ENCODE results near the gene OTOS. TPM values are rescaled to one million over a fixed set of nuclear protein-coding genes. Genes with fewer than 3 reads are reported as not detected.

The OTOS gene
- polyA plus RNA-seq, 1 experiment: not detected

DNA sequence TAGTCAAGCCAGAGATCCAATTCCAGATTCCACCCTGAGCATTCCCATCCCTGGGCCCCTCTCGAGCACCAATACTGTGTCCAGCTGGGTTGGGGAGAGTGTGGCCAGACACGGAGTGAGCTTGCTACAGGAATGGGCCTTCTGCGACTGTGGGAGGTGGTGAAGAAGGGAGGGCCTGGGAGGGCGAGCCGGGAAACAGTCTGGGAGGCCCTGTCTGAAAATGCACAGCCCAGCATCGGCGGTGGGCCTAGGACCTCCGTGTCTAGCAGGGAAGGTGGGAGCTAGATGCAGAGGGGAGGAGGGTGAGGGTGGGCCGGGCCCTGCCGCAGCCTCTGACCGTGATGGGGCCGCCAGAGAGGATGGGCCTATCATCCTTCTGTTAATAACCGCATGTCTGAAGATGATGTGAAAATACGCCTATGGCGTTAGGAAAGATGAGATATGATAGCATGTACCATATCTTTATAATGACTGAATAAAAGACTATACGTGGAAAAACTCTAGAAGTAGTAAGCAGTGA lies 1.9 kb upstream of the OTOS start:
- no peak for DNase-seq (ENCODE audit: low read depth, low spot score)
- Histone ChIP-seq H3K4me3 (ENCODE audit: low read depth, low read length) (no peak overlapping the region), H3K27ac (ENCODE audit: low read depth, low read length) (no peak overlapping the region), H3K9me3 (ENCODE audit: control insufficient read depth, insufficient read depth, low read length) (peaks cover 1% of the 10 kb centered on the region), H3K27me3 (ENCODE audit: control insufficient read depth, insufficient read depth, low read length) (peaks cover 22% of the 10 kb centered on the region)
- CTCF ChIA-PET: interaction anchor here (0.6 to 8.8 kb wide), 8 partner anchors 8 to 120 kb away, joined by 3 to 239 read pairs (median 6); no protein-coding TSS in a partner anchor
- TF ChIP-seq, protein P1, sequence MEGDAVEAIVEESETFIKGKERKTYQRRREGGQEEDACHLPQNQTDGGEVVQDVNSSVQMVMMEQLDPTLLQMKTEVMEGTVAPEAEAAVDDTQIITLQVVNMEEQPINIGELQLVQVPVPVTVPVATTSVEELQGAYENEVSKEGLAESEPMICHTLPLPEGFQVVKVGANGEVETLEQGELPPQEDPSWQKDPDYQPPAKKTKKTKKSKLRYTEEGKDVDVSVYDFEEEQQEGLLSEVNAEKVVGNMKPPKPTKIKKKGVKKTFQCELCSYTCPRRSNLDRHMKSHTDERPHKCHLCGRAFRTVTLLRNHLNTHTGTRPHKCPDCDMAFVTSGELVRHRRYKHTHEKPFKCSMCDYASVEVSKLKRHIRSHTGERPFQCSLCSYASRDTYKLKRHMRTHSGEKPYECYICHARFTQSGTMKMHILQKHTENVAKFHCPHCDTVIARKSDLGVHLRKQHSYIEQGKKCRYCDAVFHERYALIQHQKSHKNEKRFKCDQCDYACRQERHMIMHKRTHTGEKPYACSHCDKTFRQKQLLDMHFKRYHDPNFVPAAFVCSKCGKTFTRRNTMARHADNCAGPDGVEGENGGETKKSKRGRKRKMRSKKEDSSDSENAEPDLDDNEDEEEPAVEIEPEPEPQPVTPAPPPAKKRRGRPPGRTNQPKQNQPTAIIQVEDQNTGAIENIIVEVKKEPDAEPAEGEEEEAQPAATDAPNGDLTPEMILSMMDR (IDR thresholded peaks at IDR 0.05; ENCODE audit: low read depth, low read length): no peak
- POLR2A ChIA-PET: no interaction called here

DNA sequence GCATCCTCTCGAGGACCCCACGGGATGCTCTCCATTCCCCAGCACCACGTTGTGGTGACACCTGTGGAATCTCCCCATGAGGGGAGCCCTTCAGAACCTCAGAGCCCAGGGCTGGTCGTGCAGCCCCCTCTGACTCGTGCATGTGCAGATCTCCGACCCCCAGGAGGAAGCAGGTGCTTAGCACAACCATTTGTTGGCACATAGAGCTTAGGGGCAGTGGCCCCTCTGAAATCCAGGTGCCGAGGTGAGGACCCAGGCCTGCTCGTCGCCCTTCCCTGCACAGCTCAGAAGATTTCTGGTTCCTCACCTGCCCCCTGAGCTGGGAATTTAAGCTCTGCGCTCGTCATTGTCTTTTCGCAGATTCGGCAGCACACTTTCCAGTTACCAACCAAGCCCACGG lies 1.3 kb upstream of the OTOS start:
- ChIA-PET POLR2A (no interaction called here), CTCF (interaction anchor here (0.6 to 8.8 kb wide), 5 partner anchors 9 to 691 kb away, joined by 3 to 239 read pairs (median 4); no protein-coding TSS in a partner anchor)
- no peak overlapping the region for H3K27ac ChIP-seq (ENCODE audit: low read depth, low read length)
- no peak overlapping the region for H3K4me3 ChIP-seq (ENCODE audit: low read depth, low read length)
- peaks cover 22% of the 10 kb centered on the region for H3K27me3 ChIP-seq (ENCODE audit: control insufficient read depth, insufficient read depth, low read length)
- no peaks in the 10 kb centered on the region; the same call in 1 of the 2 replicates for H3K9me3 ChIP-seq (ENCODE audit: control insufficient read depth, insufficient read depth, low read length)
- TF ChIP-seq, protein P1 (IDR thresholded peaks at IDR 0.05; ENCODE audit: low read depth, low read length): no peak
- no peak for DNase-seq (ENCODE audit: low read depth, low spot score)

DNA sequence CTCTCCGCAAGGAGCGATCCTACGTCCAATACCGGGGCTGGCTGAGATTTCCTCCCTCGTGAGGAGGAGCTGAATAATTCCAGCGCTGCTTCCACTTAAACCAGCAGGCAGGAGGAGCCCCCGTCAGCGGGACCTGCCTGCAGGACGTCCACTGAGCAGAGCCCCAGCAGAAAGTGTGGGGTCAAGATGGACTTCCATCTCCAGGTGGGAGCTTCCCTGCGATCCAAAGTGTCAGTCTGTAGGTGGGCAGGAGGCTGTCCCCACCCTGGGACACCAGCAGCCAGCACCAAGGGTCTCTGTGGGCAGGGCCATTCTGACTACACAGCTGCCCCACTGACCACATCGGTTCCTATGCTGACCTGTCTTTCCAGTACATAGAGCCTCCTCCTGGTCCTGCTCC lies 462 bp upstream of the OTOS start:
- POLR2A ChIA-PET: no interaction called here
- TF ChIP-seq, protein P1 (IDR thresholded peaks at IDR 0.05; ENCODE audit: low read depth, low read length): no peak
- no peak overlapping the region for H3K4me3 ChIP-seq (ENCODE audit: low read depth, low read length)
- no peak overlapping the region for H3K27ac ChIP-seq (ENCODE audit: low read depth, low read length)
- H3K9me3 ChIP-seq (ENCODE audit: control insufficient read depth, insufficient read depth, low read length): no peaks in the 10 kb centered on the region; the same call in 1 of the 2 replicates
- no peak for DNase-seq (ENCODE audit: low read depth, low spot score)
- CTCF ChIA-PET: interaction anchor here (0.6 to 8.8 kb wide), 3 partner anchors 9 to 690 kb away, joined by 3 to 239 read pairs (median 4); no protein-coding TSS in a partner anchor
- H3K27me3 ChIP-seq (ENCODE audit: control insufficient read depth, insufficient read depth, low read length): peaks cover 20% of the 10 kb centered on the region

DNA sequence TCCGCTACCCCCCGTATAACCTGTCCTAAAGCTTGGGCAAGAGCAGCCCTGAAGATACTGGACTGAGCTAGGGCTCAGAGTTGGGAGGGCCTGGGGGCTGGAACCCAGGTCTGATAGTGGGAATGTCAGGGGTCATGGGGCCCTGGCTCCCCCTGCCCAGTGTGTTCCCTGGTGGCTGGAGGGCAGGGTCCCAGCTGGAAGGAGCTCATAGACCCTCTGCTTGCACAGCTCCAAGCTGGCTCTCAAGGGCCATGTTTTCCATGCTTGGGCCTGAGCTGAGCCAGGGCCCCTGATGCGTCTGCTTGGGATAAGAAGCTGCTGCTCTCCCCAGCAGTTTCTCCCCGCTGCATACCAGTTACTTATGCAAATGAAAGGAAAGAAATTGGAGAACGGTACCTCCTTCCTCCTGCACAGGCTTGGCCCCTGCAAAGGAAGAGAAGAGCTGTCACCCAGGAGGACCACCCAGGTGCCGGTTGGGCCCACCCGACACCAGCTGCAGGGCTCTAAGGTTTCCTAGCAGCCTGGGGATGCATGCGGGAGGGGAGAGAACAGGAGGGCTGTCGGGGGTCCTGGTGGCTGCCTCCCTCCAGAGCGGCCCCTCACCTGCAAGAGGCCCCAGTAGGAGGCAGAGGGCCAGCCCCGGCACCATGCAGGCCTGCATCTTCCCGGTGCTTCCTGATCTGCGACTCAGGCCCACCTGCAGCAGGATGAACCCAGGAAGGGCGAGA lies 628 bp downstream of the OTOS start:
- ChIA-PET POLR2A (no interaction called here), CTCF (interaction anchor here (0.6 to 8.8 kb wide), 3 partner anchors 11 to 78 kb away, joined by 3 to 239 read pairs (median 5); no protein-coding TSS in a partner anchor)
- TF ChIP-seq, protein P1 (IDR thresholded peaks at IDR 0.05; ENCODE audit: low read depth, low read length): no peak
- no peaks in the 10 kb centered on the region; the same call in 1 of the 2 replicates for H3K9me3 ChIP-seq (ENCODE audit: control insufficient read depth, insufficient read depth, low read length)
- no peak overlapping the region for H3K4me3 ChIP-seq (ENCODE audit: low read depth, low read length)
- H3K27ac ChIP-seq (ENCODE audit: low read depth, low read length): no peak overlapping the region
- H3K27me3 ChIP-seq (ENCODE audit: control insufficient read depth, insufficient read depth, low read length): peaks cover 20% of the 10 kb centered on the region
- no peak for DNase-seq (ENCODE audit: low read depth, low spot score)

DNA sequence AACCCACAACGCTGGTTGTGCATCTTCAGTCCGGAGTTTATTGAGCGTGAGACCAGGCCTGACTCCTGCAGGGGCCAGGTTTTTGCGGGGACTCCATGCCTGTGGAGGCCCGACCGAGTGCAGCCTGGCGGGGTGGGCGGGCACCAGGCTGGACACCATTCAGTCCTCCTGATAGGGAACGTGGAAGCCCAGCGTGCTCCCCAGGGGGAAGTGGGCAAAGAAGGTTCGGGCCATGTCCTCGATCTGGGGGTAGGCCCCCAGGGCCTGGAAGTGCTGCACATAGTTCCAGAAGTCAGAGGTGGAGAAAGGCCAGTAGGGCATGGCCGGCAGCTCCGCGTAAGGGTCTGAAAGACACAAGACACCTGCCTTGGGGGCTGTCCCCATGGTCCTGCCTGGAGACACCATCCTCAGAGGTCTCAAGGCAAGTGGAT lies 1.4 kb downstream of the OTOS start:
- POLR2A ChIA-PET: no interaction called here

More for the DNA sequence above, 1.4 kb downstream of the OTOS start:
- CTCF ChIA-PET: interaction anchor here (0.6 to 8.8 kb wide), 2 partner anchors 28 to 78 kb away, joined by 3 to 239 read pairs; no protein-coding TSS in a partner anchor
- Histone ChIP-seq H3K27ac (ENCODE audit: low read depth, low read length) (no peak overlapping the region), H3K27me3 (ENCODE audit: control insufficient read depth, insufficient read depth, low read length) (peaks cover 20% of the 10 kb centered on the region), H3K4me3 (ENCODE audit: low read depth, low read length) (no peak overlapping the region), H3K9me3 (ENCODE audit: control insufficient read depth, insufficient read depth, low read length) (no peaks in the 10 kb centered on the region; the same call in 1 of the 2 replicates)
- TF ChIP-seq, protein P1 (IDR thresholded peaks at IDR 0.05; ENCODE audit: low read depth, low read length): no peak
- DNase-seq (ENCODE audit: low read depth, low spot score): no peak

All from AG04450 (cell line).